ENCODE data around the gene TMEM51.

DNA sequence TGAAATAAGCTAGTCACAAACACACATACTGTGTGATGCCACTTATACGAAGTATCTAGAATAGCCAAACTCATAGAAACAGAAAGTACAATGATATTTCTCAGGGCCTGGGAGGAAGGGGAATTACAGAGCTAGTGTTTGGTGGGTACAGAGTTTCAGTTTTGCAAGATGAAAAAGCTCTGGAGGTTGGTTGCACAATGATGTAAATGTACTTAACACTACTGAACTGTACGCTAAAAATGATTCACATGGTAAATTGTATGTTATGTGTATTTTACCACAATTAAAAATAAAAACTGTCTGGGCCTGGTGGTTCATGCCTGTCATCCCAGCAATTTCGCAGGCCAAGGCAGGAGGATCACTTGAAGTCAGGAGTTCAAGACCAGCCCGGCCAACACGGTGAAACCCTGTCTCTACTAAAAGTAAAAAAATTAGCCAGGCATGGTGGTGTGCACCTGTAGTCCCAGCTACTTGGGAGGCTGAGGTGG, 78.2 kb downstream of the TMEM51 start:
- TF ChIP-seq CTCF (conservative IDR thresholded peaks at IDR 0.05; ENCODE audit: low read depth, low read length) (no peak), RAD21 (IDR thresholded peaks at IDR 0.05; ENCODE audit: low read length) (no peak), POLR2A (IDR thresholded peaks at IDR 0.05; ENCODE audit: low read depth, low read length) (no peak), CEBPB (IDR thresholded peaks at IDR 0.05; ENCODE audit: low read depth, low read length) (no peak), FOS (IDR thresholded peaks at IDR 0.05; ENCODE audit: low read depth, low read length) (no peak), USF2 (IDR thresholded peaks at IDR 0.05; ENCODE audit: low read depth, low read length) (no peak), MXI1 (IDR thresholded peaks at IDR 0.05; ENCODE audit: borderline replicate concordance, low read depth, low read length) (no peak), RCOR1 (IDR thresholded peaks at IDR 0.05; ENCODE audit: insufficient replicate concordance, low read length) (no peak)

Data from IMR-90 (cell line).